ENCODE data around the gene MRPS31.

DNA sequence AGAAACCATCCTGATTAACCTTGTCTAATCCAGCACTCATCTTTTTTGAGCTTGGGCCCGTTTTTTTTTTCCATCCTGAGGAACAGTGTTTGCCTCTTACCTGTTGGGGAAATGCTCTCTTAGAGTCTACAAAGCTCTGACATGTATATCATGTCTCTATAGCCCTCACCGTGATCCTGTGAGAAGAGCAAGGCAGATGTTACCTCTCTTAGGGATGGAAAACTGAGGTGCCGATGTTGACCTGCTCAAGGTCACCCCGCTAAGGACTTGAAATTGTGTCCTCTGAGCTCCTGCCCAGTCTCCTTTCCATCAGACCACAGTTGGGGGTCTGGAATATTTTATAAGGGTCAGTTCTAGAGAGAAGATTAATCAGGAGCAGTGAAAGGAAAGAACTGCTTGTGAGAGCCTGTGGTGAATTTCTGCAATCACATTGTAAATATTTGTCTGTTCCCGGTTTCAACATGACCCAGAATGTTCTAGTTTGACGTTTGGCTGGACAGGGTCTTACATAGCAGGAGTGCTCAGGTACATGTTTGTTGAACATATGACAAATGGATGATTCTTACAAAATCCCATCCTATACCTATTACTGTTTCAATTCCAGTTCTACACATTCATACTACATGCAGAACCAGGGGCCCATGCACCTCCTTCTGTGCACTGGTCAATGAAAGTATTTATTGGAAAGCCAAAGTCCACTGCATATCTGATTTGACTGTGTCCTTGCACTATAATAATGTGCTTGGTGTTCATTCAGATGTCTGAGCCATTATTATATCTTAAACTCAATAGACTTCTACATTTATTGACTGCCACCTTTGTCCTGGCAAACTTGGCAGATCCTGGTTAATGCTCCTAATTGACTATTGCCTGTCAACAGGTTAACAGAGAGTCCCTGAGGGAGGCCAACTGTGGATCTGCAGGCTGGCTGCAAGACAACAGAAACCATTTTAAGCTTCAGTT, 30.5 kb upstream of the MRPS31 start:
- TF ChIP-seq POLR2A (IDR thresholded peaks at IDR 0.05; ENCODE audit: low read depth, low read length) (no peak), POLR2AphosphoS5 (IDR thresholded peaks at IDR 0.05; ENCODE audit: low read depth, low read length) (no peak)

Measured in GM12891 (cell line).